ENCODE data around the gene POLR3B. TPM values are rescaled to one million over a fixed set of nuclear protein-coding genes. Genes with fewer than 3 reads are reported as not detected.
"Not testable (repeated sequence)": the region's sequence is repeated elsewhere in the genome, so short reads cannot be mapped to it uniquely, and the experiment has no call there.

Gene POLR3B
- 13.9 TPM for total RNA-seq

GRCh38 chr12:106357549-106358395, at the start of gene POLR3B:
Gene POLR3B (plus strand): TSS chr12:106357748. CDS start chr12:106357880, 132 bp downstream.
- peak; percentile 97 for DNase-seq

- DNase-seq = no peak
Measured at GRCh38 chr12:106308121-106308520, 49.4 kb upstream of the POLR3B start.

GRCh38 chr12:106308611-106309010, 48.9 kb upstream of the POLR3B start:
- DNase-seq = no peak

GRCh38 chr12:106309671-106310505, 47.7 kb upstream of the POLR3B start:
- DNase-seq = no peak

- DNase-seq = no peak
Measured at GRCh38 chr12:106310687-106311086, 46.9 kb upstream of the POLR3B start.

GRCh38 chr12:106311139-106311538, 46.4 kb upstream of the POLR3B start:
- no peak for DNase-seq

- DNase-seq = not testable (repeated sequence)
Measured at GRCh38 chr12:106313413-106313812, 44.1 kb upstream of the POLR3B start.

GRCh38 chr12:106315523-106315922, 42.0 kb upstream of the POLR3B start:
- no peak for DNase-seq

- DNase-seq = no peak
Measured at GRCh38 chr12:106317406-106318082, 40.0 kb upstream of the POLR3B start.

GRCh38 chr12:106321139-106321850, 36.3 kb upstream of the POLR3B start:
- DNase-seq = no peak

GRCh38 chr12:106323537-106323936, 34.0 kb upstream of the POLR3B start:
- DNase-seq = no peak

GRCh38 chr12:106327309-106327869, 30.2 kb upstream of the POLR3B start:
- DNase-seq = no peak

GRCh38 chr12:106328735-106329134, 28.8 kb upstream of the POLR3B start:
- DNase-seq = no peak

GRCh38 chr12:106329231-106329982, 28.1 kb upstream of the POLR3B start:
- peak; percentile 39 for DNase-seq

- DNase-seq = no peak
Measured at GRCh38 chr12:106331599-106331998, 25.9 kb upstream of the POLR3B start.

- no peak for DNase-seq
Measured at GRCh38 chr12:106332536-106332935, 25.0 kb upstream of the POLR3B start.

- no peak for DNase-seq
Measured at GRCh38 chr12:106333010-106333409, 24.5 kb upstream of the POLR3B start.

GRCh38 chr12:106333756-106334155, 23.8 kb upstream of the POLR3B start:
- DNase-seq = no peak

- DNase-seq = peak; percentile 74
Measured at GRCh38 chr12:106341086-106341877, 16.3 kb upstream of the POLR3B start.
